HG03097 (cell line): ENCODE results near the gene KY.

Source experiments
- ATAC-seq: cut with Tn5 transposase; IDR thresholded peaks from one replicate; pipeline ENCODE4 v1.9.1; 2021; ENCODE audit not compliant: unreplicated experiment, low FRiP score

The KY gene

GRCh38 chr3:134650431-134651346, at the start of gene KY:
TSS of gene KY (minus strand) at chr3:134651022. CDS start at chr3:134650960, 62 bp downstream.
- ATAC-seq = no peak

- ATAC-seq = no peak
These were observed 48.9 kb upstream of the KY start for GRCh38 chr3:134699721-134700120.

GRCh38 chr3:134699141-134699711, 48.4 kb upstream of the KY start:
- no peak for ATAC-seq

- no peak for ATAC-seq
These were observed 47.2 kb upstream of the KY start for GRCh38 chr3:134697830-134698689.

- no peak for ATAC-seq
These were observed 45.3 kb upstream of the KY start for GRCh38 chr3:134696155-134696554.

- ATAC-seq = no peak
These were observed 44.2 kb upstream of the KY start for GRCh38 chr3:134694946-134695543.

GRCh38 chr3:134694466-134694865, 43.6 kb upstream of the KY start:
- ATAC-seq = no peak

GRCh38 chr3:134693804-134694203, 43.0 kb upstream of the KY start:
- no peak for ATAC-seq

GRCh38 chr3:134693226-134693625, 42.4 kb upstream of the KY start:
- no peak for ATAC-seq

GRCh38 chr3:134690226-134690625, 39.4 kb upstream of the KY start:
- no peak for ATAC-seq

- no peak for ATAC-seq
These were observed 36.8 kb upstream of the KY start for GRCh38 chr3:134687642-134688041.

- ATAC-seq = no peak
These were observed 35.3 kb upstream of the KY start for GRCh38 chr3:134685929-134686802.

GRCh38 chr3:134682196-134682880, 31.5 kb upstream of the KY start:
- no peak for ATAC-seq

- ATAC-seq = no peak
These were observed 30.7 kb upstream of the KY start for GRCh38 chr3:134681522-134681900.

- no peak for ATAC-seq
These were observed 30.1 kb upstream of the KY start for GRCh38 chr3:134680796-134681521.

GRCh38 chr3:134677987-134678308, 27.1 kb upstream of the KY start:
- ATAC-seq = no peak

- no peak for ATAC-seq
These were observed 26.6 kb upstream of the KY start for GRCh38 chr3:134677196-134677986.

GRCh38 chr3:134675726-134676256, 25.0 kb upstream of the KY start:
- no peak for ATAC-seq
